Measurements from ENCODE around the gene PLPPR1.

Gene PLPPR1

GRCh38 chr9:101307524-101308213 is 279.1 kb downstream of the PLPPR1 start:
- H3K9me2 ChIP-seq (ENCODE audit: low read depth, low read length): no peaks in the 10 kb centered on the region
- H2AFZ ChIP-seq (ENCODE audit: low read length): no peak overlapping the region
- no peak overlapping the region for H3K4me2 ChIP-seq (ENCODE audit: low read length)
- H3F3A ChIP-seq (ENCODE audit: insufficient read depth, low read length): no peaks in the 10 kb centered on the region
- no peak overlapping the region for H3K4me3 ChIP-seq (ENCODE audit: low read depth, low read length, poor library complexity, severe bottlenecking)
- TF ChIP-seq EZH2 (IDR thresholded peaks at IDR 0.05; ENCODE audit: borderline replicate concordance, low read length) (no peak), CTCF (IDR thresholded peaks at IDR 0.05; ENCODE audit: low read length) (no peak)
- no peak overlapping the region for H3K9ac ChIP-seq (ENCODE audit: low read length)
- no peaks in the 10 kb centered on the region for H4K20me1 ChIP-seq (ENCODE audit: insufficient read depth, low read length)
- no peaks in the 10 kb centered on the region for H3K9me3 ChIP-seq (ENCODE audit: low read length)
- H3K27me3 ChIP-seq (ENCODE audit: insufficient read depth, low read length): peaks cover 3% of the 10 kb centered on the region; the same call in 1 of the 2 replicates
- H3K4me1 ChIP-seq (ENCODE audit: insufficient read depth, low read length, severe bottlenecking): no peaks in the 10 kb centered on the region
- no peaks in the 10 kb centered on the region for H3K79me2 ChIP-seq (ENCODE audit: insufficient read depth, low read length)
- no peaks in the 10 kb centered on the region for H3K36me3 ChIP-seq (ENCODE audit: insufficient read depth, low read length)
- H3K27ac ChIP-seq (ENCODE audit: low read depth, low read length, poor library complexity, severe bottlenecking): no peak overlapping the region

GRCh38 chr9:101309139-101309538 is 280.6 kb downstream of the PLPPR1 start:
- H3K4me3 ChIP-seq (ENCODE audit: low read depth, low read length, poor library complexity, severe bottlenecking): no peak overlapping the region
- no peaks in the 10 kb centered on the region for H3F3A ChIP-seq (ENCODE audit: insufficient read depth, low read length)
- no peaks in the 10 kb centered on the region for H3K79me2 ChIP-seq (ENCODE audit: insufficient read depth, low read length)
- no peaks in the 10 kb centered on the region for H3K9me2 ChIP-seq (ENCODE audit: low read depth, low read length)
- H3K4me2 ChIP-seq (ENCODE audit: low read length): no peak overlapping the region
- no peaks in the 10 kb centered on the region for H3K4me1 ChIP-seq (ENCODE audit: insufficient read depth, low read length, severe bottlenecking)
- no peaks in the 10 kb centered on the region for H3K36me3 ChIP-seq (ENCODE audit: insufficient read depth, low read length)
- no peaks in the 10 kb centered on the region for H3K9me3 ChIP-seq (ENCODE audit: low read length)
- H4K20me1 ChIP-seq (ENCODE audit: insufficient read depth, low read length): no peaks in the 10 kb centered on the region
- TF ChIP-seq CTCF (IDR thresholded peaks at IDR 0.05; ENCODE audit: low read length): no peak
- TF ChIP-seq EZH2 (IDR thresholded peaks at IDR 0.05; ENCODE audit: borderline replicate concordance, low read length): no peak
- H3K9ac ChIP-seq (ENCODE audit: low read length): no peak overlapping the region
- no peak overlapping the region for H2AFZ ChIP-seq (ENCODE audit: low read length)
- no peak overlapping the region for H3K27ac ChIP-seq (ENCODE audit: low read depth, low read length, poor library complexity, severe bottlenecking)
- peaks cover 3% of the 10 kb centered on the region; the same call in 1 of the 2 replicates for H3K27me3 ChIP-seq (ENCODE audit: insufficient read depth, low read length)

- Histone ChIP-seq H3K9me3 (ENCODE audit: low read length) (no peaks in the 10 kb centered on the region), H3F3A (ENCODE audit: insufficient read depth, low read length) (no peaks in the 10 kb centered on the region), H3K4me2 (ENCODE audit: low read length) (no peak overlapping the region), H3K27ac (ENCODE audit: low read depth, low read length, poor library complexity, severe bottlenecking) (no peak overlapping the region), H2AFZ (ENCODE audit: low read length) (no peak overlapping the region), H3K79me2 (ENCODE audit: insufficient read depth, low read length) (no peaks in the 10 kb centered on the region), H3K9me2 (ENCODE audit: low read depth, low read length) (no peaks in the 10 kb centered on the region), H3K36me3 (ENCODE audit: insufficient read depth, low read length) (no peaks in the 10 kb centered on the region), H3K4me1 (ENCODE audit: insufficient read depth, low read length, severe bottlenecking) (no peaks in the 10 kb centered on the region), H4K20me1 (ENCODE audit: insufficient read depth, low read length) (no peaks in the 10 kb centered on the region), H3K9ac (ENCODE audit: low read length) (no peak overlapping the region), H3K4me3 (ENCODE audit: low read depth, low read length, poor library complexity, severe bottlenecking) (no peak overlapping the region), H3K27me3 (ENCODE audit: insufficient read depth, low read length) (peaks cover 3% of the 10 kb centered on the region; the same call in 1 of the 2 replicates)
- no peak for TF ChIP-seq EZH2 (IDR thresholded peaks at IDR 0.05; ENCODE audit: borderline replicate concordance, low read length)
- no peak for TF ChIP-seq CTCF (IDR thresholded peaks at IDR 0.05; ENCODE audit: low read length)
Observed at GRCh38 chr9:101311191-101311590, 282.7 kb downstream of the PLPPR1 start.

Data from OCI-LY1 (cell line).